ENCODE measurements around the gene FKTN.
"Not testable (repeated sequence)": the region's sequence is repeated elsewhere in the genome, so short reads cannot be mapped to it uniquely, and the experiment has no call there.

DNA sequence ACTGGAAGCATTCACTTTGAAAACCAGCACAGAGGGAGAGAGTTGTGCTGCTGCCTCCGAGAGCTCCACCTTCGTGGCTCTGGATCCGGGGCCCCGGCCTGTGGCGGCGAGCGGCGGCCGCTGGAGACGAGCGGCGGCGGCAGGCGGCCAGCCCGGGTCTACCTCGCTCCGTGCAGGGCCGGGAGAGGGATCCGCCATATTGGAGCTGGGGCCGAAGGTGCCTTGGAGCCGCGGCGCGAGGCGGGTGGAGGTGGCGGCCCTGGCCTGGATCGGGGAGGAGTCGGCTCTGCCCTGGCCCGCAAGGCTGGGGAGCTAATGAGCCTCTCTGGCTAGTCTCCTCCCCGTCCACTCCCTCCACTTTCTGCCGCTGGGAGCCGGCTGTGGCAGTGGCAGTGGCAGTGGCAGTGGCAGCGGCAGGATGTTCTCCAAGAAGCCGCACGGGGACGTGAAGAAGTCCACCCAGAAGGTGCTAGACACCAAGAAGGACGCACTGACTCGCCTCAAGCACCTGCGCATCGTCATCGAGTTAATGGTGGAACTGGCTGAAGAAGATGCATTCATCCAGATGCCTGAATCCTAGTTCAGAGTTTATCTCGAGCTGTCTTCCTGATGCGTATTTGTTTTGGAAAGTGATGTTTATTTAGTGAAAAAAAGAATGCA, 38.1 kb upstream of the FKTN start:
- TF ChIP-seq, protein P1, sequence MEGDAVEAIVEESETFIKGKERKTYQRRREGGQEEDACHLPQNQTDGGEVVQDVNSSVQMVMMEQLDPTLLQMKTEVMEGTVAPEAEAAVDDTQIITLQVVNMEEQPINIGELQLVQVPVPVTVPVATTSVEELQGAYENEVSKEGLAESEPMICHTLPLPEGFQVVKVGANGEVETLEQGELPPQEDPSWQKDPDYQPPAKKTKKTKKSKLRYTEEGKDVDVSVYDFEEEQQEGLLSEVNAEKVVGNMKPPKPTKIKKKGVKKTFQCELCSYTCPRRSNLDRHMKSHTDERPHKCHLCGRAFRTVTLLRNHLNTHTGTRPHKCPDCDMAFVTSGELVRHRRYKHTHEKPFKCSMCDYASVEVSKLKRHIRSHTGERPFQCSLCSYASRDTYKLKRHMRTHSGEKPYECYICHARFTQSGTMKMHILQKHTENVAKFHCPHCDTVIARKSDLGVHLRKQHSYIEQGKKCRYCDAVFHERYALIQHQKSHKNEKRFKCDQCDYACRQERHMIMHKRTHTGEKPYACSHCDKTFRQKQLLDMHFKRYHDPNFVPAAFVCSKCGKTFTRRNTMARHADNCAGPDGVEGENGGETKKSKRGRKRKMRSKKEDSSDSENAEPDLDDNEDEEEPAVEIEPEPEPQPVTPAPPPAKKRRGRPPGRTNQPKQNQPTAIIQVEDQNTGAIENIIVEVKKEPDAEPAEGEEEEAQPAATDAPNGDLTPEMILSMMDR (conservative IDR thresholded peaks at IDR 0.05; ENCODE audit: low read length) = not testable (repeated sequence)
- not testable (repeated sequence) for TF ChIP-seq EZH2phosphoT487 (IDR thresholded peaks at IDR 0.05; ENCODE audit: borderline replicate concordance)

Data from Loucy (cell line).